Ecto neural progenitor cell (in vitro differentiated cells): ENCODE data around the gene CALB2.
A peak's percentile ranks its signal among the peaks of the same experiment; 100 is the strongest.
"Not testable (repeated sequence)": the region's sequence is repeated elsewhere in the genome, so short reads cannot be mapped to it uniquely, and the experiment has no call there.

ENCODE experiments used
- DNase-seq: peaks from one replicate; pipeline ENCODE4 v3.0.0-alpha.2; 2018; ENCODE audit warnings: low spot score

CALB2 gene

GRCh38 chr16:71352963-71353460 is 5.5 kb upstream of the CALB2 start:
- DNase-seq = no peak

- no peak for DNase-seq
These were observed 4.8 kb upstream of the CALB2 start for GRCh38 chr16:71353736-71354135.

DNA sequence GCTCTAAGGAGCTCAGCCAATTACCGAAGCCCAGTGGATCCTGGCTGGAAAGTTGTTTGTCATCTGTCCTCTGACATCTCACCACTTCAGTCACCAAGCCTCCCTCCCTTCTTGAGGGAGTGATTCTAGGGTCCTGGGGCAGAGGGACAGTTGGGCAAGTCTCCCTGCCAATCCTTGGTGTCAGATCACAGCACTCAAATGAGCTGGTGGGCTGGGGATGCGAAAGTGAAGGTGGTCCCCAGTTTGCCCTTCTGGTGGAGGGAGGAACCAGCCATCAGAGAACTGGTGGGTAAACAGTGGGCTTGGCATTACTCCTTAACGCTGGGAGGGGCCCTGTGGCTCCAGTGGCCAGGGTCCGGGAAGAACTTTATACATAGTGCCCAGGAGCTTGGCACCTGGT is 4.4 kb upstream of the CALB2 start:
- peak; percentile 28 for DNase-seq

GRCh38 chr16:71356051-71356740 is 2.3 kb upstream of the CALB2 start:
- DNase-seq = no peak

GRCh38 chr16:71356936-71357335 is 1.6 kb upstream of the CALB2 start:
- not testable (repeated sequence) for DNase-seq

GRCh38 chr16:71357681-71358080 is 842 bp upstream of the CALB2 start:
- DNase-seq = no peak

- no peak for DNase-seq
These were observed 908 bp downstream of the CALB2 start for GRCh38 chr16:71359431-71359830.

DNA sequence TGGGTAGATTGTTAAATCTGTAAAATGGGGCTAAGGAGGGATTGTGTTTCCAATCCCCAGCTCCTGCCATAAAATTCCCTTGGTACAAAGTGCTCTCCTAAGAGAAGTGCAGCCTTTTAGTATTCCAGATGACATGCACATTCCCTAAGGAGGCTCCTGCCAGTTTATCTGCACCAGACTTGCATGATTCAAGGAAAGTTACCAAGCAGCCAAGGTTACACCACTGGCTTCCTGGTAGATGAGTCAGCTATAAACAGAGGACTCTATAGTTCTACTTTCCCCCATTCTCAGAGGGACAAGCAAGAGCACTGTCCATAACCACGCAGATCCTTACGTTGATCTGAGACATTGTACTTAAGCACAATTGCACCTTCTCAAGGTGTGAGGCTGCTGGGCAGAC is 1.9 kb downstream of the CALB2 start:
- no peak for DNase-seq

DNA sequence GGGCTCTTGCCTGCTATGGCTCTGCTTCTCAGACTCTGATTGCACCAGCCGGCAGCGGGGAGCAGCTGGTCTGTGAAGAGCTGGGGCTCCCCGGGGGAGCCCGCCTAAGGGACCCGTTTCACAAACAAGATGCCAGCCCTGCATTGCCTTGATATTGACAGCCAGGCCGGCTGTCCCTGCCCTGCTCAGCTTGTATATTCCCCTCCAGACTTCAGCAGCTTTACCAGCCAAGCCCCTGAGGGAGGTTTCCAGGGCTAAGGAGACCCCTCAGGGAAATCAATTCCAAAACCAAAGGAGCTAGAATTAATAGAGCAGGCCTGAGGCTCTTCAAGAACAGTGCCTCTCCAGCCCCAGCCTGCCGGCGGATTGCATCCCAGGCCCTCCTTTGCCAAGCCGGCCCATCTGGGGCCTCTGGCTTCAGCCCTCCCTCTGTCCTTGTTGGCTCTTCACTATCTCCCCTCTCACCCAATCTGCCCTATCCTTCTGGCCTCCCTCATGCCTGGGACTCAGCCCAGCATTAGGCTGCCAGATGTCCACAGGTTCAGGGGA is 5.7 kb downstream of the CALB2 start:
- DNase-seq = no peak

DNA sequence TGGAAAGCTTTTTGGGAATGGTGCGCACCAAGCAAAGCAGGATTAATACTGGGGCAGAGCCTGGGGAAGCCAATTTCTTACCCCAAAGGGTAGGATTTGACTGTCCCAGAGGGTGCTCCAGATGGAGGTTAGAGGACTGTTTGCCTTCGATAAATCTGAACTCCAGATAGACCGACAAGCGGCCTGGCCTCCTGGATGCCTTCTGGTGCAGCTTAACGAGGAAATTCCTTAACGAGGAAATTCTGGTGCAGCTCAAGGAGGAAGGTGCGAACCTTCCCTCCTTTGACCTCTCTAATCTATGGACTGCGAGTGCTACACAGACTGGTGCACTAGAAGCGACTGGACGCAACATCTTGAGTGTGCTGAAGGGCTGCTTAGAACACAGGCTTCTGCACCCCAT is 6.5 kb downstream of the CALB2 start:
- no peak for DNase-seq

GRCh38 chr16:71367241-71367976 is 8.9 kb downstream of the CALB2 start:
- DNase-seq = peak; percentile 83

GRCh38 chr16:71368958-71369357 is 10.4 kb downstream of the CALB2 start:
- no peak for DNase-seq

DNA sequence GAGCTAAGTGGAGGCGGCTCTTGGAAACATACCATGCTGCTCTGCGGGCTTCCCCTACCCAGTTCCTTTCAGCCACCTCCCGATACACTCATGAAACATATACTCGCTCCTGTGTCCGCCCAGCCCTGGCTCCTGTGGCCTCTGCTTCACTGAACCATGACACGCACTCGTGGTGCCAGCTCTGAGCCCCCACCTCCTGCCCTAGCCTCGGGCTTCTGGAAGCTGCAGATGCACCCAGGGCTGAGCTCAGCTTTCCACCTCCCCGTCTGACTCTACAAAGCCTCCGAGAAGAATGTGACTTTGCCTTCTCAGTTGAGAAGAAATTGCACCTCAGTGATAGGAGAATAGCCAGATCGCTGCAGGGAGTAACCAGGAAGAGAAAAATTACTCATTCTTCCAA is 11.0 kb downstream of the CALB2 start:
- DNase-seq = no peak

DNA sequence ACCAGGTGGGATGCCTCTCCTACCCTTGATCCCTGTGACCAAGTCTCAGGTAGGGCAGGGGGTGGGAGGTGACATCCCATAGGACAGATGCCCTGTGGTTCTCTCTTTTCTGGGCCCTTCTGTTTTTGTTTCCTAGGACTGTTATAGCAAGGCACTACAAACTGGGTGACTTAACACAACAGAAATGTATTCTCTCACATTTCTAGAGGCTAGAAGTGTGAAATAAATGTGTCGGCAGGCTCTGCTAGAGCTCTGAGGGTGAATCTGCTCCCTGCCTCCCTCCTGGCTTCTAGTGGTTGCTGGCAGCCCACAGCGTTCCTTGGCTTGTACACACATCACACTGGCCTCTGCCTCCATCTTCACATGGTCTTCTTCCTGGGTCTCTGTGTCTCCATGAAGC is 12.7 kb downstream of the CALB2 start:
- DNase-seq = no peak

DNA sequence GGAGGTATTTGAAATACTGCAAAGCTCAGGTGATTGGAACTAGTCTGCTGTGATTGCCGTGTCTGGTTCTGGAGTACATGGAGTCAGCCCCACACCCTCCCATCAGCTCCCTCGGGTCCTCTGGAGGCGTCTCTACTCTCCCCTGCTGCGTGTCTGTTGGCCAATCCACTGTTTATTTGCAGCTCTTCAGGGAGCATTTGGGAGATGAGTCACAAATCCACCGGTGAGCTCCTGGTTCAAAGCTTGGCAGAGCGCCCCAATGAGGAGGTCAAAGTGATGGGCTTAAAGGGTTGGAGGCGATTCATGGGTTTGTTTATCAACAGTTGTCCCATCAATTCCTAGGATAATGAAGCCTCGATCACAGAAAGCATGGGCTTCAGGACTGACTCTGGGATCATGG is 14.6 kb downstream of the CALB2 start:
- DNase-seq = no peak

DNA sequence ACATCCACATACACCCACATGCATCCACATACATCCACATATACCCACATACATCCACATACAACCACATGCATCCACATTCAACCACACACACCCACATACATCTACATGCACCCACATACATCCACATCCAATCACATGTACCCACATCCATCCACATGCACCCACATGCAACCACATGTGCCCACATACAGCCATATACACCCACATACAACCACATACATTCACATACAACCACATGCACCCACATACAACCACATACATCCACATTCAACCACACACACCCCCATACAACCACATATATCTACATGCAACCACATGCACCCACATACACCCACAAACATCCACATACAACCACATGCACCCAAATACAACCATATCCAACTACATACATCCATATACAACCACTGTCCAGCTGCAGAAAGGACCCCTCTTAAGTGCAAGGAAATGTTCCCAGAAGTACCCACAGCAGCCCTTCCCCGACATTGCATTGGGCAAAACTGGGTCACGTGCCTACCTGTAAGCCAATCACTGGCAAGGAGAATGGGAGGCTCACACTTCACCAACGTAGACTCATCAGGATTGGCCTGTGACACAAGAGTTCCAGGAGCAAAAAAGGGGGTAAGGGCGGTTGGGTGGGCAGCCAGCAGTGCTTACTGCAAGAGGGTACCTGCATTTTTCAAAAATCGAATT is 18.1 kb downstream of the CALB2 start:
- no peak for DNase-seq

- no peak for DNase-seq
These were observed 21.2 kb downstream of the CALB2 start for GRCh38 chr16:71379711-71380110.

GRCh38 chr16:71380831-71381230 is 22.3 kb downstream of the CALB2 start:
- DNase-seq = no peak

DNA sequence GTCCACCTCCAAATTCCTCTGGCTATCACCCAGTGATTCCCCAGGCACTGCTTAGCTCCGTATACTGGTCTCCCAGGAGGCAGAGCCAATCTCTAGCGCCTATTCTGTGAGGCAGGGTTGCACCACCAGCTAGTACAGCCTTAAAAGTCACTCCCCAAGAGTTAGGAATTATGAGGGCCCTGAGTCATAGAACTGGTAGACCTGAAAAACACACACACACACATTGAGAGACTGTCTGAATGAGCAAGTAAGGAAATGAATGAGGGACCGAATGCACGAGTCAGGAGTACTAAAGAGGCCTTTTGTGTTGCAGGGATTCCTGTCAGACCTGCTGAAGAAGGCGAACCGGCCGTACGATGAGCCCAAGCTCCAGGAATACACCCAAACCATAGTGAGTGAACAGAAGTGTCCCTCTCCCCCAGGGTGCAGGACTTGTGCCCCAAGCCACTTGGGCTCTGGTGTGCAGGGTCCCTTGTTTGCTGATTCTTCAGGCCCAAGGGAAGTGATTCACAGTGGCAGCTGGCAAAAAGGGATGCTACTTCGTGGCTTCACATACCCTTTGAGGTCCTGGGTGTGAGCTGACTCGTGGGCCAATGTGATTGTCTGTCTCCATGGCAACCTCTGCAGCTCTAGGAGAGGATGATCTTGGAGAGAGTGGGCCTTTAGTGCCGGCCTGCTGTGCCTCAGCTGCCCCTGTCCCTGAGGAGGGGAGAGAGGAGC is 24.7 kb downstream of the CALB2 start:
- DNase-seq = no peak

DNA sequence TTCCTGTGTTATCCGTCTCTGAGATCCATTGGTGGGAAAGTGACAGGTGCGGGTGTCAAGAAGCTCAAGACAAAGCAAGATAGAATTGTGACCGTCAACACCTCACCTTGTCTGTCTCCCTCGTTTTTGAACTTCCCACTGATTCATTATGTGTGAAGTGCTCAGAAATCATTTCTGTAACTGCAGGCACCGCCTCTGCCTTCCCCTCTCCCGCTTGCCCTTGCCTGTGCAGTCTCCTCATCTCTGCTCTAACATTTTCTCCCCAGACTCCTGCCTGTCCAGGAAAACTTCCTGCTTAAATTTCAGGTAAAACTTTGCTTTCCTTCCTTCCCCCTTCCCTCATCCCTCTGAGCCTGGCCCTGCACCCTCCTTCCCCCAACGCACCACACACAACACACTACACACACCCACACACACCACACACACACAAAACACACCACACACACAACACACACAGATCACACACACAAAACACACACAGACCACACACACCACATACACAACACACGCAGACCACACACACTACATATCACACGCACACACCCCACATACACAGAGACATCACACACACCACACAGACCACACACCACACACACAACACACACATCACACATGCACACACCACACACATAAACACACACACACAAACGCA is 25.7 kb downstream of the CALB2 start:
- DNase-seq = no peak

DNA sequence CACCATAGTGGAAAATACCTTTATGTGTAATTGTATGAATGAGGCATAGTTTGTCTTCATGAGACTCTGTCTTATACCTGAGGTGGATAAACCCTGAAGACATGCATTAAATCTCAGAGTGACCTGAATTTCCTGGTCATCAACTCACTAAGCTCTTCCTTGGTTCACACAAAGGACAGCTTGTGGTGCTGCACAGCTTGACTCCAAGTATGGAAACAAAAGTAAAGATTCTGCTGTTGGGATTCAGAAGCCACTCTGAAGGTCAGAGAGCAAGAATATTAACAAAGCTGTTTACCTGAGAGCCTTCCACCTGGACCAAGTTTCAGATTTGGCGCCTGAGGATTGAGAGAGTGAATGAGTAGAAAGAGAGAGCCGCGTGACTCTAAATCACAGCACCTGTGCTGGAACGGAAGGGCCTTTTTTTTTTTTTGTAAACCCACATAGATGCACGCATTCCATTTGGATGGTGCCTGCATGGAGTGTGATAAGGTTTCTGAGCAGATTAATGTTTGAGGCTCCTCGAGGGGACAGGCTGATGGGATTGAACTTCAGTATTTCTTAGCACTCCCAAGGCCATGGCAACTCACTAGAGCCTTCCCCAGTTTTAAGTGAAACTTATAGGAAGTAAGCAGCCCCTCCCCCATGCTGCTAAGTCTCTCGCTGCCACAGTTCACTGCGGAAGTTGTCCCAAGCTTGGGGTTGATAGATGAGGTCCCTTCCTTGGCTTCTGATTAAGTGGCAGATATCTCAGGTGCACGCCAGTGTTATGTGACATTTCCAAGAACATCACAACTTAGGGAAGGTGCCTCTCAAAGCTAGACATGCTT is 28.7 kb downstream of the CALB2 start:
- no peak for DNase-seq
